SK-N-SH (cell line): ENCODE results near the gene NTM. TPM values are rescaled to one million over a fixed set of nuclear protein-coding genes. Genes with fewer than 3 reads are reported as not detected.

ENCODE experiments used
- CTCF ChIA-PET: fragments of 300-600, 350-600 bp; formaldehyde crosslinking; extraction: SDS; loops from one replicate; lab custom pipeline; 2021; lab: Yijun Ruan, JAX
- POLR2A ChIA-PET: fragments of 350-600 bp; sonication (Branson Sonifier 250); formaldehyde crosslinking; extraction: SDS; loops from one replicate; lab custom pipeline; 2020; ENCODE audit warnings: antibody characterized with exemption, inconsistent platforms; lab: Yijun Ruan, JAX
- DNase-seq: peaks from one replicate; pipeline ENCODE4 v3.0.0; 2012
- H2AFZ ChIP-seq: fragments of 200-600 bp; sonication (generic); 2 replicates; pipeline ENCODE4 v1.8.1; 2016; ENCODE audit warnings: antibody characterized with exemption, mild to moderate bottlenecking, low read depth
- H3F3A ChIP-seq: fragments of 200-600 bp; sonication (generic); replicated peaks from 2 replicates; pipeline ENCODE3; 2016; ENCODE audit warnings: antibody characterized with exemption, mild to moderate bottlenecking; ENCODE audit not compliant: insufficient read depth
- H3K27ac ChIP-seq, 2 experiments: fragments of 200-500 bp in 1 of 2; fragments of 200-600 bp in 1 of 2; sonication (Bioruptor generic) in 1 of 2; sonication (generic), shearing (Covaris generic) in 1 of 2; 2 replicates each; pipeline versions ENCODE4 v1.5.1 to v1.6.1; 2014 to 2016; ENCODE audit warnings: low read depth in 2 of 2, inconsistent platforms in 1 of 2, low read length in 1 of 2, mild to moderate bottlenecking in 1 of 2, mixed read lengths in 1 of 2
- H3K27me3 ChIP-seq: fragments of 200-600 bp; sonication (generic), shearing (Covaris generic); 2 replicates; pipeline ENCODE4 v1.6.1; 2016; ENCODE audit warnings: mixed run types; ENCODE audit not compliant: insufficient read depth
- H3K36me3 ChIP-seq, 2 experiments: fragments of 200-500 bp in 1 of 2; fragments of 200-600 bp in 1 of 2; sonication (Bioruptor generic) in 1 of 2; sonication (generic) in 1 of 2; replicated peaks in 1 of 2; 2 replicates each; pipeline versions ENCODE3 to v1.5.1; 2014 to 2016; ENCODE audit warnings: low read length in 1 of 2, mild to moderate bottlenecking in 1 of 2; ENCODE audit not compliant: insufficient read depth in 2 of 2, control insufficient read depth in 1 of 2
- H3K4me1 ChIP-seq, 2 experiments: fragments of 200-500 bp in 1 of 2; fragments of 200-600 bp in 1 of 2; sonication (Bioruptor generic) in 1 of 2; sonication (generic), shearing (Covaris generic) in 1 of 2; 2 replicates each; pipeline versions ENCODE4 v1.5.1 to v1.6.1; 2014 to 2016; ENCODE audit warnings: low read depth in 1 of 2, low read length in 1 of 2, mixed run types in 1 of 2; ENCODE audit not compliant: insufficient read depth in 2 of 2, control insufficient read depth in 1 of 2
- H3K4me2 ChIP-seq: fragments of 200-600 bp; sonication (generic), shearing (Covaris generic); 2 replicates; pipeline ENCODE4 v1.6.1; 2017; ENCODE audit warnings: mixed run types
- H3K4me3 ChIP-seq, 2 experiments: fragments of 200-500 bp in 1 of 2; fragments of 200-600 bp in 1 of 2; sonication (Bioruptor generic) in 1 of 2; sonication (generic), shearing (Covaris generic) in 1 of 2; 2 replicates each; pipeline versions ENCODE4 v1.5.1 to v1.8.1; 2014 to 2016; ENCODE audit warnings: low read depth in 2 of 2, inconsistent platforms in 1 of 2, low read length in 1 of 2, mild to moderate bottlenecking in 1 of 2, mixed read lengths in 1 of 2, moderate library complexity in 1 of 2
- H3K79me2 ChIP-seq: fragments of 200-600 bp; sonication (generic); 2 replicates; pipeline ENCODE4 v1.8.1; 2017; ENCODE audit warnings: mild to moderate bottlenecking; ENCODE audit not compliant: insufficient read depth
- H3K9ac ChIP-seq: fragments of 200-600 bp; sonication (generic); 2 replicates; pipeline ENCODE4 v1.6.1; 2017; ENCODE audit warnings: mixed run types
- H3K9me2 ChIP-seq: fragments of 200-600 bp; sonication (generic); 2 replicates; pipeline ENCODE4 v1.6.1; 2017; ENCODE audit warnings: mixed run types
- H3K9me3 ChIP-seq: fragments of 200-600 bp; sonication (generic); 2 replicates; pipeline ENCODE4 v1.6.1; 2017; ENCODE audit warnings: mixed run types, mild to moderate bottlenecking, moderate library complexity
- H4K20me1 ChIP-seq: fragments of 200-600 bp; sonication (generic); 2 replicates; pipeline ENCODE4 v1.6.1; 2017; ENCODE audit warnings: mild to moderate bottlenecking, mixed run types; ENCODE audit not compliant: insufficient read depth
- CHD2 ChIP-seq: fragments of 150-350 bp; IDR thresholded peaks from 2 replicates; pipeline ENCODE4 v1.6.1; 2018; ENCODE audit warnings: low read length; ENCODE audit not compliant: partially characterized antibody
- ELF1 ChIP-seq: IDR thresholded peaks from 2 replicates; pipeline ENCODE4 v1.4.0; 2012
- EP300 ChIP-seq, 2 experiments: IDR thresholded peaks; 2 replicates each; pipeline versions ENCODE4 v1.4.0 to v1.6.1; 2012; ENCODE audit warnings: borderline replicate concordance in 1 of 2, low read depth in 1 of 2, low read length in 1 of 2
- EZH2phosphoT487 ChIP-seq: fragments of 200-600 bp; sonication (generic); IDR thresholded peaks from 2 replicates; pipeline ENCODE4 v1.6.1; 2017; ENCODE audit warnings: low read depth, mixed run types, mild to moderate bottlenecking, antibody characterized with exemption, moderate library complexity, borderline replicate concordance
- FOXJ3 ChIP-seq: sonication (generic); formaldehyde crosslinking; IDR thresholded peaks from 2 replicates; pipeline ENCODE4 v1.5.1; 2020; ENCODE audit warnings: mild to moderate bottlenecking, missing genetic modification reagents
- JUND ChIP-seq: IDR thresholded peaks from 2 replicates; pipeline ENCODE4 v1.4.0; 2012
- MXI1 ChIP-seq: IDR thresholded peaks from 2 replicates; pipeline ENCODE4 v1.6.1; 2012; ENCODE audit warnings: mild to moderate bottlenecking, low read depth, low read length, improper control_type of control experiment
- NFIC ChIP-seq: IDR thresholded peaks from 2 replicates; pipeline ENCODE4 v1.4.0; 2012; ENCODE audit warnings: borderline replicate concordance
- NRF1 ChIP-seq: IDR thresholded peaks from 2 replicates; pipeline ENCODE4 v1.6.1; 2012; ENCODE audit warnings: low read depth, mild to moderate bottlenecking, low read length
- RAD21 ChIP-seq: IDR thresholded peaks from 2 replicates; pipeline ENCODE4 v1.6.1; 2012; ENCODE audit warnings: mild to moderate bottlenecking, low read length
- SIN3A ChIP-seq: IDR thresholded peaks from 2 replicates; pipeline ENCODE4 v1.6.1; 2012; ENCODE audit warnings: low read depth, mild to moderate bottlenecking, low read length, moderate library complexity, borderline replicate concordance
- SMC3 ChIP-seq: IDR thresholded peaks from 2 replicates; pipeline ENCODE4 v1.6.1; 2012; ENCODE audit warnings: low read depth, low read length, improper control_type of control experiment
- TAF1 ChIP-seq: IDR thresholded peaks from 2 replicates; pipeline ENCODE4 v1.6.1; 2012; ENCODE audit warnings: low read depth, mild to moderate bottlenecking, low read length, moderate library complexity, borderline replicate concordance
- USF1 ChIP-seq: IDR thresholded peaks from 2 replicates; pipeline ENCODE4 v1.4.0; 2012; ENCODE audit warnings: low read depth, borderline replicate concordance
- YY1 ChIP-seq: IDR thresholded peaks from 2 replicates; pipeline ENCODE4 v1.4.0; 2012; ENCODE audit warnings: low read depth, mild to moderate bottlenecking
- ZBTB33 ChIP-seq: IDR thresholded peaks from 2 replicates; pipeline ENCODE4 v1.4.0; 2012; ENCODE audit warnings: low read depth, borderline replicate concordance
- WGBS: methylation state at CpG from one replicate; pipeline ENCODE4 v1.1.6; 2017; ENCODE audit warnings: low lambda C conversion rate; 5-methylcytosine and 5-hydroxymethylcytosine counted together
- polyA plus RNA-seq, 3 experiments: library from polyadenylated mRNA; depleted of rRNA; stranded (reverse); fragments of >200 nt; gene quantifications; 2 replicates each; pipeline ENCODE4 v1.2.3, GENCODE V29; 2012
- TF ChIP-seq, protein P1 (sequence below): IDR thresholded peaks from 2 replicates; pipeline ENCODE4 v1.4.0; 2012; ENCODE audit warnings: low read depth
- TF ChIP-seq, protein P2 (sequence below): IDR thresholded peaks from 2 replicates; pipeline ENCODE4 v1.6.1; 2012; ENCODE audit warnings: mild to moderate bottlenecking, low read depth, low read length, moderate library complexity

The NTM gene
- polyA plus RNA-seq, 1 of the 3 experiments (the other 2 are of a cell fraction): 20.0 TPM

DNA sequence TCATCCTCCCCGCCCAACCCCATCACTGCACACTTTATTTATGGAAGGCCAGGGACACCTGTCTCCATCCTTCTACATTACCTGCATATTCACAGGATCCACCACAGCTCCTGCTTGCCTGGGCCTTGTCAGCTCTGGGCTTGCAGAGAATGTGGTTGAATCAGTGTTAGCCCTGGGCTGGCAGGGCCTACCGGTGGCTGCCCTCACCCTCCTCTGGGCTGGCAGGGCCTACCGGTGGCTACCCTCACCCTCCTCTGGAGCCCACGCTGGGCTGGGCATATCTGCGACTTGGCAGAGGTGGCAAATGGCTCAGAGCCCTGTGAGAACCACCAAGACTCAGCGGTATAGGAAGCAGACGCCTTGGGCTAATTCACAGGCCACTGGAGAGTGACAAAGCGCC lies 300.9 kb downstream of the NTM start:
- H3K4me1 ChIP-seq: no peaks in the 10 kb centered on the region
- H3K27ac ChIP-seq: no peak overlapping the region
- no peaks in the 10 kb centered on the region for H4K20me1 ChIP-seq
- H2AFZ ChIP-seq: no peak overlapping the region
- no peaks in the 10 kb centered on the region for H3K36me3 ChIP-seq
- no peak for DNase-seq
- H3K4me2 ChIP-seq: no peak overlapping the region
- 71% methylated on average over 5 of the region's 8 CpGs for WGBS
- no peaks in the 10 kb centered on the region; the same call in 1 of the 2 replicates for H3K27me3 ChIP-seq
- POLR2A ChIA-PET: no interaction called here
- no peak overlapping the region for H3K4me3 ChIP-seq
- no peak overlapping the region for H3K9ac ChIP-seq
- no peaks in the 10 kb centered on the region for H3K79me2 ChIP-seq
- CTCF ChIA-PET: interaction anchor here (0.7 to 3.1 kb wide), 3 partner anchors 89 to 607 kb away, joined by 3 to 13 read pairs (median 4); no protein-coding TSS in a partner anchor
- no peaks in the 10 kb centered on the region for H3K9me2 ChIP-seq
- no peak for TF ChIP-seq YY1
- TF ChIP-seq NRF1: no peak
- no peak for TF ChIP-seq TAF1
- no peak for TF ChIP-seq RAD21
- TF ChIP-seq, protein P1, sequence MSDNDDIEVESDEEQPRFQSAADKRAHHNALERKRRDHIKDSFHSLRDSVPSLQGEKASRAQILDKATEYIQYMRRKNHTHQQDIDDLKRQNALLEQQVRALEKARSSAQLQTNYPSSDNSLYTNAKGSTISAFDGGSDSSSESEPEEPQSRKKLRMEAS: no peak
- TF ChIP-seq SMC3: no peak
- TF ChIP-seq CHD2: no peak
- TF ChIP-seq USF1: no peak
- TF ChIP-seq EP300 (IDR thresholded peaks at IDR 0.05; ENCODE audit: borderline replicate concordance in 1 of 2, low read depth in 1 of 2, low read length in 1 of 2): no peak
- H3K9me3 ChIP-seq: no peaks in the 10 kb centered on the region
- H3F3A ChIP-seq: no peaks in the 10 kb centered on the region

GRCh38 chr11:131671734-131672133 lies 301.3 kb downstream of the NTM start:
- no peak for DNase-seq
- no peaks in the 10 kb centered on the region for H3K36me3 ChIP-seq
- H3K27me3 ChIP-seq: no peaks in the 10 kb centered on the region; the same call in 1 of the 2 replicates
- H3K4me3 ChIP-seq: no peak overlapping the region
- TF ChIP-seq ELF1: no peak
- no peak for TF ChIP-seq SIN3A
- H3K27ac ChIP-seq: no peak overlapping the region
- H3K9ac ChIP-seq: no peak overlapping the region
- H3K9me3 ChIP-seq: no peaks in the 10 kb centered on the region
- no peaks in the 10 kb centered on the region for H4K20me1 ChIP-seq
- H3K4me2 ChIP-seq: no peak overlapping the region
- no peaks in the 10 kb centered on the region for H3K79me2 ChIP-seq
- no peak overlapping the region for H2AFZ ChIP-seq
- CTCF ChIA-PET: interaction anchor here (0.7 to 1.3 kb wide), 3 partner anchors 89 to 607 kb away, joined by 3 to 4 read pairs (median 3); no protein-coding TSS in a partner anchor
- WGBS: 61% methylated on average over 5 of the region's 12 CpGs
- no peaks in the 10 kb centered on the region for H3K4me1 ChIP-seq
- H3K9me2 ChIP-seq: no peaks in the 10 kb centered on the region
- POLR2A ChIA-PET: no interaction called here
- no peaks in the 10 kb centered on the region for H3F3A ChIP-seq

DNA sequence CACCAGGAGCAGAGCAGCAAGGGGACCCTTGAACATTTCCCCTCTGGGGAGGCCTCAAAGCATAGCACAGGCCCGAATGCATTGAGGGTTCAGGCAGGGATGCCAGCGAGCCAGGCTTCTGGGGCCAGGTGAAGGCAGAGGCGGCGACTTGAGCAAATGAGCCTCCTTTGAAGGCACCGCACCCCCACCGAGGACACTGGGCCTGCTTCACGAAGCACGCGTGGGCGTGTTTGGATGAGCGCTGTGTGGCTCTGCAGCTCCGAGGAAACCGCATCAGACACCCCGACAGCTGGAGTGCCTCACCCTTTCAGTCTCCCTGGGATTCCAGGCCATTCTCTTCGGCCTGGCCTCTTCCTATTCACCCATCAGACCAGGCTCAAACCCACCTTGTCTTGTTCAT lies 301.8 kb downstream of the NTM start:
- H4K20me1 ChIP-seq: no peaks in the 10 kb centered on the region
- no peak overlapping the region for H2AFZ ChIP-seq
- H3K9me2 ChIP-seq: no peaks in the 10 kb centered on the region
- CTCF ChIA-PET: interaction anchor here (1.2 to 1.3 kb wide), 2 partner anchors 93 to 608 kb away, joined by 3 to 4 read pairs; no protein-coding TSS in a partner anchor
- no peaks in the 10 kb centered on the region for H3K36me3 ChIP-seq
- no peak overlapping the region for H3K9ac ChIP-seq
- POLR2A ChIA-PET: no interaction called here
- no peak overlapping the region for H3K27ac ChIP-seq
- WGBS: 83% methylated on average over 15 of the region's 15 CpGs
- H3K4me2 ChIP-seq: no peak overlapping the region
- H3K9me3 ChIP-seq: no peaks in the 10 kb centered on the region
- H3K4me1 ChIP-seq: no peaks in the 10 kb centered on the region
- no peaks in the 10 kb centered on the region for H3F3A ChIP-seq
- no peak for DNase-seq
- H3K27me3 ChIP-seq: no peaks in the 10 kb centered on the region; the same call in 1 of the 2 replicates
- H3K79me2 ChIP-seq: no peaks in the 10 kb centered on the region
- TF ChIP-seq NFIC (no peak), ZBTB33 (no peak), FOXJ3 (no peak), JUND (no peak), EZH2phosphoT487 (no peak), MXI1 (no peak)
- TF ChIP-seq, protein P2, sequence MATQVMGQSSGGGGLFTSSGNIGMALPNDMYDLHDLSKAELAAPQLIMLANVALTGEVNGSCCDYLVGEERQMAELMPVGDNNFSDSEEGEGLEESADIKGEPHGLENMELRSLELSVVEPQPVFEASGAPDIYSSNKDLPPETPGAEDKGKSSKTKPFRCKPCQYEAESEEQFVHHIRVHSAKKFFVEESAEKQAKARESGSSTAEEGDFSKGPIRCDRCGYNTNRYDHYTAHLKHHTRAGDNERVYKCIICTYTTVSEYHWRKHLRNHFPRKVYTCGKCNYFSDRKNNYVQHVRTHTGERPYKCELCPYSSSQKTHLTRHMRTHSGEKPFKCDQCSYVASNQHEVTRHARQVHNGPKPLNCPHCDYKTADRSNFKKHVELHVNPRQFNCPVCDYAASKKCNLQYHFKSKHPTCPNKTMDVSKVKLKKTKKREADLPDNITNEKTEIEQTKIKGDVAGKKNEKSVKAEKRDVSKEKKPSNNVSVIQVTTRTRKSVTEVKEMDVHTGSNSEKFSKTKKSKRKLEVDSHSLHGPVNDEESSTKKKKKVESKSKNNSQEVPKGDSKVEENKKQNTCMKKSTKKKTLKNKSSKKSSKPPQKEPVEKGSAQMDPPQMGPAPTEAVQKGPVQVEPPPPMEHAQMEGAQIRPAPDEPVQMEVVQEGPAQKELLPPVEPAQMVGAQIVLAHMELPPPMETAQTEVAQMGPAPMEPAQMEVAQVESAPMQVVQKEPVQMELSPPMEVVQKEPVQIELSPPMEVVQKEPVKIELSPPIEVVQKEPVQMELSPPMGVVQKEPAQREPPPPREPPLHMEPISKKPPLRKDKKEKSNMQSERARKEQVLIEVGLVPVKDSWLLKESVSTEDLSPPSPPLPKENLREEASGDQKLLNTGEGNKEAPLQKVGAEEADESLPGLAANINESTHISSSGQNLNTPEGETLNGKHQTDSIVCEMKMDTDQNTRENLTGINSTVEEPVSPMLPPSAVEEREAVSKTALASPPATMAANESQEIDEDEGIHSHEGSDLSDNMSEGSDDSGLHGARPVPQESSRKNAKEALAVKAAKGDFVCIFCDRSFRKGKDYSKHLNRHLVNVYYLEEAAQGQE: no peak
- no peak overlapping the region for H3K4me3 ChIP-seq
